Measurements from ENCODE around the gene FAT4.

- TF ChIP-seq CTCF (IDR thresholded peaks at IDR 0.05; ENCODE audit: low read depth, low read length), result no peak
- TF ChIP-seq EZH2phosphoT487 (IDR thresholded peaks at IDR 0.05; ENCODE audit: low read depth), result no peak
Observed at GRCh38 chr4:125355791-125356190, 41.0 kb downstream of the FAT4 start.
